BJ (cell line): Measurements from ENCODE around the gene NOXO1. TPM values are rescaled to one million over a fixed set of nuclear protein-coding genes. Genes with fewer than 3 reads are reported as not detected.

Experiments used
- CTCF ChIA-PET: fragments of 350-600 bp; formaldehyde crosslinking; extraction: SDS; loops from one replicate; lab custom pipeline; 2021; ENCODE audit warnings: antibody characterized with exemption, inconsistent platforms; lab: Yijun Ruan, JAX
- POLR2A ChIA-PET: fragments of 300-600 bp; sonication (Branson Sonifier 250); formaldehyde crosslinking; extraction: SDS; loops from one replicate; lab custom pipeline; 2021; ENCODE audit warnings: antibody characterized with exemption; lab: Charles Lee
- DNase-seq: peaks from one replicate; pipeline ENCODE4 v3.0.0-alpha.2; 2011; ENCODE audit warnings: low read depth
- H3K27me3 ChIP-seq: 2 replicates; pipeline ENCODE4 v1.6.0; 2011; ENCODE audit warnings: low read length; ENCODE audit not compliant: control insufficient read depth, insufficient read depth
- H3K36me3 ChIP-seq: 2 replicates; pipeline ENCODE4 v1.5.1; 2011; ENCODE audit warnings: low read length; ENCODE audit not compliant: control insufficient read depth, insufficient read depth
- H3K4me3 ChIP-seq: 2 replicates; pipeline ENCODE4 v1.5.1; 2011; ENCODE audit warnings: low read depth, mild to moderate bottlenecking, control low read depth, low read length
- polyA plus RNA-seq: library from polyadenylated mRNA; depleted of rRNA; stranded (reverse); fragments of >200 nt; gene quantifications from 2 replicates; pipeline ENCODE4 v1.2.3, GENCODE V29; 2011
- TF ChIP-seq, protein P1 (sequence below): IDR thresholded peaks from 2 replicates; pipeline ENCODE4 v1.5.1; 2011; ENCODE audit warnings: low read depth, mild to moderate bottlenecking, control low read depth, inconsistent platforms, low read length, moderate library complexity; ENCODE audit not compliant: insufficient read depth

Gene NOXO1
- polyA plus RNA-seq, 1 experiment, result 0.17 TPM

DNA sequence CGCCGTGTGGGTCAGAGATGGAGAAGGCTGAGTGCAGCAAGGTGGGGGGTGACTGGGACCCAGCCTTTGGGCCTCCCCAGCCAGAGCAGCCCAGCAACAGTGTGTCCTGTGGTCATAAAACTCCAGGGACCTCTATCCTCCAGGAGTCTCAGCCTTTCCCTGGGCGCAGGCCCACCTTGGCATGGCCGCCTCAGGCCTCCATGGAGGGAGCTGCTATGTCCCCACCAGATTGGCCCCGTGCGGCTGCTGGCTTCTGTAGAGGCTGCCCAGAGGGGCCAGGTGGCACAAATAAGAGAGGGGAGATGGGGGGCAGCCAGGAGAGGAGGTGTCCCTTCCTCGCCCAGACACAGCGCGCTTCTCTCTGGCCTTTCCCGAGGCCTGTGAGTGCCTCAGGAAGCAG lies 5.9 kb upstream of the NOXO1 start:
- POLR2A ChIA-PET, result no interaction called here
- TF ChIP-seq, protein P1, sequence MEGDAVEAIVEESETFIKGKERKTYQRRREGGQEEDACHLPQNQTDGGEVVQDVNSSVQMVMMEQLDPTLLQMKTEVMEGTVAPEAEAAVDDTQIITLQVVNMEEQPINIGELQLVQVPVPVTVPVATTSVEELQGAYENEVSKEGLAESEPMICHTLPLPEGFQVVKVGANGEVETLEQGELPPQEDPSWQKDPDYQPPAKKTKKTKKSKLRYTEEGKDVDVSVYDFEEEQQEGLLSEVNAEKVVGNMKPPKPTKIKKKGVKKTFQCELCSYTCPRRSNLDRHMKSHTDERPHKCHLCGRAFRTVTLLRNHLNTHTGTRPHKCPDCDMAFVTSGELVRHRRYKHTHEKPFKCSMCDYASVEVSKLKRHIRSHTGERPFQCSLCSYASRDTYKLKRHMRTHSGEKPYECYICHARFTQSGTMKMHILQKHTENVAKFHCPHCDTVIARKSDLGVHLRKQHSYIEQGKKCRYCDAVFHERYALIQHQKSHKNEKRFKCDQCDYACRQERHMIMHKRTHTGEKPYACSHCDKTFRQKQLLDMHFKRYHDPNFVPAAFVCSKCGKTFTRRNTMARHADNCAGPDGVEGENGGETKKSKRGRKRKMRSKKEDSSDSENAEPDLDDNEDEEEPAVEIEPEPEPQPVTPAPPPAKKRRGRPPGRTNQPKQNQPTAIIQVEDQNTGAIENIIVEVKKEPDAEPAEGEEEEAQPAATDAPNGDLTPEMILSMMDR, result no peak
- peaks cover 15% of the 10 kb centered on the region for H3K36me3 ChIP-seq
- DNase-seq, result no peak
- peaks cover 5% of the 10 kb centered on the region; the same call in 1 of the 2 replicates for H3K27me3 ChIP-seq
- CTCF ChIA-PET, result interaction anchor here (1.3 to 1.6 kb wide), 2 partner anchors 16 to 17 kb away, joined by 4 to 7 read pairs; no protein-coding TSS in a partner anchor
- no peak overlapping the region for H3K4me3 ChIP-seq

DNA sequence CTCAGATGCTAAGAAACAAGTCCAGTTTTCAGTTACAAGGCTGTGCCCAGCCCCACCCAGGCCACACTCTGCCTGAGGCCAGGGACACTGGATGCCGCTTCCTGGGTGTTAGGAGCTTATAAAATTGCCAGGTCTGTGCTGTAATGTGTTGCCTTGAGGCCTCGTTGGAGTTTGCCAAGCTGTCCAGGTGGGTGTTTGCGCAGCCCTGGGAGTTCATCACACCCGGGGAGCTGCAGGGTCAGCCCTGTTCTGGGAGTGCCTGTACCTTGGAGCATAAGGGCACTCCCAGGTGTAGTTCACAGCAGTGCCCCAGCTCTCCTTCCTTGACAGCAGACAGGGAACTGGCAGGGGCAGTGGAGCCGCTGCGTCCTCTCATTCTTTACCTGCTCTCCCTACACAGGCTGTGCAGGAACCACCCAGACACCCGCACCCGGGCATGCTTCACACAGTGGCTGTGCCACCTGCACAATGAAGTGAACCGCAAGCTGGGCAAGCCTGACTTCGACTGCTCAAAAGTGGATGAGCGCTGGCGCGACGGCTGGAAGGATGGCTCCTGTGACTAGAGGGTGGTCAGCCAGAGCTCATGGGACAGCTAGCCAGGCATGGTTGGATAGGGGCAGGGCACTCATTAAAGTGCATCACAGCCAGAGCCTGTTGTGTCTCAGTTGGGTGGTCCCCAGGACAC lies 4.3 kb upstream of the NOXO1 start:
- H3K4me3 ChIP-seq, result no peak overlapping the region
- TF ChIP-seq, protein P1, result no peak
- ChIA-PET POLR2A (interaction anchor here (1.4 kb wide), 1 partner anchor 21 kb away, joined by 8 read pairs; the partner anchor contains the start of gene RPS2), CTCF (interaction anchor here (1.0 to 1.6 kb wide), 3 partner anchors 18 to 37 kb away, joined by 3 to 7 read pairs (median 3); no protein-coding TSS in a partner anchor)
- H3K27me3 ChIP-seq, result peaks cover 8% of the 10 kb centered on the region
- H3K36me3 ChIP-seq, result peaks cover 15% of the 10 kb centered on the region
- DNase-seq, result no peak

DNA sequence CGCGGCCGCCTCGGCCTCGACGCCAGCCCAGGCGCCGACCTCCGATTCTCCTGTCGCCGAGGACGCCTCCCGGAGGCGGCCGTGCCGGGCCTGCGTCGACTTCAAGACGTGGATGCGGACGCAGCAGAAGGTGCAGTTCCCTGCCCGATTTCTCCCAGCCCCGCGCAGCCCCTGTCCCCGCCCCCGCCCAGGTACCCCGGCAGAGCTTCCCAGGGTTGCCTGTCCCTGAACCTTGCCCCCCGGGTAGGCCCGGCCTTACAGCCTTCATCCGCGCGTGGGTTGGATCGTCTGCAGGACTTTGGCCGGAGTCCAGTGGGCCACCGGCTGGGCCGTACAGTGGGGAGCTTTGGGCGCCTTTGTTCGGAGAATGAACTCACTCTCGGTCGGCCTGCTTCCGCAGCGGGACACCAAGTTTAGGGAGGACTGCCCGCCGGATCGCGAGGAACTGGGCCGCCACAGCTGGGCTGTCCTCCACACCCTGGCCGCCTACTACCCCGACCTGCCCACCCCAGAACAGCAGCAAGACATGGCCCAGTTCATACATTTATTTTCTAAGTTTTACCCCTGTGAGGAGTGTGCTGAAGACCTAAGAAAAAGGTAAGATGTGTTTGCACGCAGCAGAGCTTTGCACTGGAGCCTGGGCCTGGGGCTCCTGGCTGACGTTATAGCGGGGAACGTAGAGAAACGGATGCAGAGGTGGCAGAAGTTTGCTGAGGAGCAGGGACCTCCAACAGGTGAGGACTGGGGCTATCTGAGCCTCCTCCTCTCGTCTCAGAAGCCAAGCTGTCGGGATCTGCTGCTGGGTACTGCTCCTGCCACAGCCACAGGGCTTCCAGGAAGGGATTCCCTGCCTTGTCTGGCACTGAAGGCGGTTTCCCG lies 3.3 kb upstream of the NOXO1 start:
- Histone ChIP-seq H3K27me3 (peaks cover 12% of the 10 kb centered on the region), H3K36me3 (peaks cover 15% of the 10 kb centered on the region), H3K4me3 (peak overlapping the region; percentile 82)
- no peak for DNase-seq
- ChIA-PET POLR2A (interaction anchor here (1.4 kb wide), 1 partner anchor 20 kb away, joined by 8 read pairs; the partner anchor contains the start of gene RPS2), CTCF (interaction anchor here (1.0 to 1.3 kb wide), 2 partner anchors 19 to 38 kb away, joined by 3 read pairs; no protein-coding TSS in a partner anchor)
- TF ChIP-seq, protein P1, result no peak

DNA sequence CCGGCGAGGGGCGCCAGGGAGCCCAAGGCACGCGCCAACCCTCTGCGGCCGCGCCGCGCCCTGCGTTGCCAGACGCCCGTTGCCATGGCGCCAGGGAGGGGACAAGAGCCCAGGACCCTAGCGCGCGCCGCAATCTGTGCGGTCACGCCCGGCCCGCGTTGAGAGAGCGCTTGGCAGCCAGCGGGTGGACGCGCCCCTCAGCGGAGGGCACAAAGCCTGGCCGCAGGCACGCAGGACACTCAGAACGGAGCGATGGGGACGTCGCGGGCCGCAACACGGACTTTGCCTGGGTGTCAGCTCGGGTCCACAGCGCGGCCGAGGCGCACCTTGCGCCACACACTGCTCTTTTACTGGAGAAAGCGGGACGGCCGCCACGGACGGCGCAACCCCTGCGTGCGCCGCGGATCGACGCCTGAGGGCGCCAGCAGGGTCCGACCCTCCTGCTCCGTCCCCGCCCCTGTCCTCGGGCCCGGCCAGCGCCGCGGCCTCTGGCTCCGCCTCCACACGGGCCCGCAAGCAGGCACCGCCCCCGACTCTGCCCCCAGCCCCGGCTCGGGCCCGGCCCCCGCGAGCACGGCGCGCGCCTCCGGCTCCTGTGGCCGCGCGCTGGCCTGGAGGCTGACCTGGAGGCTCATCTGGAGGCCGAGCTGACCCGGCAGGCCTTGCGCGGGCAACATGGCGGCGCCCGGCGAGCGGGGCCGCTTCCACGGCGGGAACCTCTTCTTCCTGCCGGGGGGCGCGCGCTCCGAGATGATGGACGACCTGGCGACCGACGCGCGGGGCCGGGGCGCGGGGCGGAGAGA lies 2.5 kb upstream of the NOXO1 start, which contains the start of gene GFER:
TSS of gene GFER (plus strand) at position 650 of the 803 bp plus-strand sequence. CDS start at position 676, 26 bp downstream.
- TF ChIP-seq, protein P1, result peak; percentile 41
- DNase-seq, result peak; percentile 51
- H3K4me3 ChIP-seq, result peak within 1 kb of the TSS; percentile 82
- CTCF ChIA-PET, result interaction anchor here (1.0 kb wide), 1 partner anchor 19 kb away, joined by 4 read pairs; no protein-coding TSS in a partner anchor
- POLR2A ChIA-PET, result interaction anchor here (1.4 kb wide), 1 partner anchor 19 kb away, joined by 8 read pairs; the partner anchor contains the start of gene RPS2
- H3K36me3 ChIP-seq, result peaks cover 15% of the 10 kb centered on the region
- H3K27me3 ChIP-seq, result peaks cover 12% of the 10 kb centered on the region
